Astrocyte (in vitro differentiated cells and primary cell): Measurements from ENCODE around the gene SLC38A10. TPM values are rescaled to one million over a fixed set of nuclear protein-coding genes. Genes with fewer than 3 reads are reported as not detected.

Experiments used
- DNase-seq: peaks from one replicate; pipeline ENCODE4 v3.0.0-alpha.2; 2010; ENCODE audit warnings: low read depth
- FAIRE-seq: peaks from 2 replicates; lab custom pipeline; 2011; peaks lifted over from hg19 to GRCh38; lab: Jason Lieb, UNC
- H2AFZ ChIP-seq: 2 replicates; pipeline ENCODE4 v1.6.0; 2012; ENCODE audit warnings: low read depth, low read length, inconsistent platforms
- H3K27ac ChIP-seq: 2 replicates; pipeline ENCODE4 v1.5.1; 2011; ENCODE audit warnings: low read depth, low read length, inconsistent platforms
- H3K27me3 ChIP-seq: 2 replicates; pipeline ENCODE4 v1.6.0; 2011; ENCODE audit warnings: low read length, inconsistent platforms; ENCODE audit not compliant: insufficient read depth
- H3K36me3 ChIP-seq: 2 replicates; pipeline ENCODE4 v1.5.1; 2011; ENCODE audit warnings: low read length, inconsistent platforms; ENCODE audit not compliant: insufficient read depth
- H3K4me1 ChIP-seq: 2 replicates; pipeline ENCODE4 v1.5.1; 2011; ENCODE audit warnings: low read length, inconsistent platforms; ENCODE audit not compliant: insufficient read depth
- H3K4me2 ChIP-seq: 2 replicates; pipeline ENCODE4 v1.6.0; 2012; ENCODE audit warnings: low read length, inconsistent platforms
- H3K4me3 ChIP-seq: 2 replicates; pipeline ENCODE4 v1.5.1; 2011; ENCODE audit warnings: low read depth, mild to moderate bottlenecking, low read length, inconsistent platforms; ENCODE audit not compliant: insufficient read depth
- H3K79me2 ChIP-seq: 2 replicates; pipeline ENCODE4 v1.6.0; 2012; ENCODE audit warnings: mild to moderate bottlenecking, low read length, inconsistent platforms; ENCODE audit not compliant: insufficient read depth
- H3K9ac ChIP-seq: 2 replicates; pipeline ENCODE4 v1.6.0; 2012; ENCODE audit warnings: mild to moderate bottlenecking, low read length, inconsistent platforms
- H3K9me3 ChIP-seq: 2 replicates; pipeline ENCODE4 v1.5.1; 2012; ENCODE audit warnings: low read depth, mild to moderate bottlenecking, low read length, inconsistent platforms; ENCODE audit not compliant: insufficient read depth
- H4K20me1 ChIP-seq: 2 replicates; pipeline ENCODE4 v1.6.0; 2012; ENCODE audit warnings: low read length, inconsistent platforms; ENCODE audit not compliant: insufficient read depth
- H3K27ac Mint-ChIP-seq: one replicate; pipeline ENCODE4 v1.8.0; 2021; ENCODE audit warnings: mild to moderate bottlenecking, mixed read lengths; ENCODE audit not compliant: unreplicated experiment
- H3K27me3 Mint-ChIP-seq: one replicate; pipeline ENCODE4 v1.8.0; 2021; ENCODE audit warnings: low read depth, mixed read lengths; ENCODE audit not compliant: unreplicated experiment
- H3K36me3 Mint-ChIP-seq: one replicate; pipeline ENCODE4 v1.8.0; 2021; ENCODE audit warnings: low read depth, mixed read lengths; ENCODE audit not compliant: unreplicated experiment
- H3K4me1 Mint-ChIP-seq: one replicate; pipeline ENCODE4 v1.8.0; 2021; ENCODE audit warnings: low read depth, mixed read lengths; ENCODE audit not compliant: unreplicated experiment
- H3K4me3 Mint-ChIP-seq: one replicate; pipeline ENCODE4 v1.8.0; 2021; ENCODE audit warnings: mild to moderate bottlenecking, moderate library complexity, mixed read lengths; ENCODE audit not compliant: unreplicated experiment
- H3K9me3 Mint-ChIP-seq: one replicate; pipeline ENCODE4 v1.8.0; 2021; ENCODE audit warnings: mild to moderate bottlenecking, mixed read lengths; ENCODE audit not compliant: unreplicated experiment
- EZH2 ChIP-seq: IDR thresholded peaks from 2 replicates; pipeline ENCODE4 v1.6.1; 2012; ENCODE audit warnings: mild to moderate bottlenecking, low read length, inconsistent platforms; ENCODE audit not compliant: insufficient read depth
- total RNA-seq: library from RNA; stranded (reverse); gene quantifications from 2 replicates; pipeline ENCODE4 v1.2.1, GENCODE V29; 2021
- TF ChIP-seq, protein P1 (sequence below): IDR thresholded peaks from 2 replicates; pipeline ENCODE4 v1.5.1; 2011; ENCODE audit warnings: low read depth, mild to moderate bottlenecking, inconsistent platforms, low read length, moderate library complexity; ENCODE audit not compliant: insufficient read depth

Gene SLC38A10
- total RNA-seq, 1 donor from 2014 or later = 71.4 TPM

GRCh38 chr17:81249223-81250040 is 45.7 kb downstream of the SLC38A10 start:
- Mint-ChIP-seq H3K27me3 (no peaks in the 10 kb centered on the region), H3K4me1 (no peaks in the 10 kb centered on the region), H3K36me3 (peaks cover 7% of the 10 kb centered on the region), H3K4me3 (no peak overlapping the region), H3K9me3 (peaks cover 2% of the 10 kb centered on the region), H3K27ac (no peak overlapping the region)
- no peak overlapping the region for H3K9ac ChIP-seq
- no peak for TF ChIP-seq EZH2
- TF ChIP-seq, protein P1, sequence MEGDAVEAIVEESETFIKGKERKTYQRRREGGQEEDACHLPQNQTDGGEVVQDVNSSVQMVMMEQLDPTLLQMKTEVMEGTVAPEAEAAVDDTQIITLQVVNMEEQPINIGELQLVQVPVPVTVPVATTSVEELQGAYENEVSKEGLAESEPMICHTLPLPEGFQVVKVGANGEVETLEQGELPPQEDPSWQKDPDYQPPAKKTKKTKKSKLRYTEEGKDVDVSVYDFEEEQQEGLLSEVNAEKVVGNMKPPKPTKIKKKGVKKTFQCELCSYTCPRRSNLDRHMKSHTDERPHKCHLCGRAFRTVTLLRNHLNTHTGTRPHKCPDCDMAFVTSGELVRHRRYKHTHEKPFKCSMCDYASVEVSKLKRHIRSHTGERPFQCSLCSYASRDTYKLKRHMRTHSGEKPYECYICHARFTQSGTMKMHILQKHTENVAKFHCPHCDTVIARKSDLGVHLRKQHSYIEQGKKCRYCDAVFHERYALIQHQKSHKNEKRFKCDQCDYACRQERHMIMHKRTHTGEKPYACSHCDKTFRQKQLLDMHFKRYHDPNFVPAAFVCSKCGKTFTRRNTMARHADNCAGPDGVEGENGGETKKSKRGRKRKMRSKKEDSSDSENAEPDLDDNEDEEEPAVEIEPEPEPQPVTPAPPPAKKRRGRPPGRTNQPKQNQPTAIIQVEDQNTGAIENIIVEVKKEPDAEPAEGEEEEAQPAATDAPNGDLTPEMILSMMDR = no peak
- H2AFZ ChIP-seq = no peak overlapping the region
- no peak overlapping the region for H3K4me2 ChIP-seq
- H3K9me3 ChIP-seq = no peaks in the 10 kb centered on the region
- H3K4me3 ChIP-seq = no peak overlapping the region
- no peaks in the 10 kb centered on the region for H3K36me3 ChIP-seq
- FAIRE-seq (peak; percentile 13), DNase-seq (peak; percentile 42)
- H4K20me1 ChIP-seq = peaks cover 46% of the 10 kb centered on the region
- peaks cover 8% of the 10 kb centered on the region for H3K79me2 ChIP-seq
- no peak overlapping the region for H3K27ac ChIP-seq
- peaks cover 8% of the 10 kb centered on the region for H3K4me1 ChIP-seq
- no peaks in the 10 kb centered on the region for H3K27me3 ChIP-seq

DNA sequence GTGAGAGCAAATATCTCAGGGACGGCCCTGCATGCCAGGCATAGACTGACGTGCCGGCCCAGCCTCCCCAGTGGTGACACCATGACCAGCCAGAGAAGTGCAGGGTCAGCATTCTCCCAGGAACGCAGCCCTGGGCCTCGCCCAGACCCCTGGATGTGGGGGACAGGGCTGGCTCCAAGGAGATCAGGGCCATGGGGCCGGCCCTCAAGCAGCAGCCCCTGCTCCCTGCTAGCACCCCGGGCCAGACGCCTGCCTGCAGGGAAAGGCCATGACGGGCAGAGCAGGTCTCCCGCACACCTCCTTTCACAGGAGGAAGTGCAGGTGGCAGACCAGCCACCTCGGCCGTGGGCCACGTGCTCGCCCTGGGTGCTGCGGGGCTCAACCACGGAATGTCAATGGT is 46.5 kb downstream of the SLC38A10 start:
- Histone ChIP-seq H4K20me1 (peaks cover 41% of the 10 kb centered on the region), H3K4me3 (no peak overlapping the region), H3K4me1 (peaks cover 8% of the 10 kb centered on the region), H3K9ac (no peak overlapping the region), H3K79me2 (peaks cover 3% of the 10 kb centered on the region), H3K36me3 (no peaks in the 10 kb centered on the region), H3K27ac (no peak overlapping the region), H3K9me3 (no peaks in the 10 kb centered on the region), H2AFZ (no peak overlapping the region), H3K4me2 (no peak overlapping the region), H3K27me3 (no peaks in the 10 kb centered on the region)
- TF ChIP-seq EZH2 = no peak
- TF ChIP-seq, protein P1 = no peak
- H3K27me3 Mint-ChIP-seq = no peaks in the 10 kb centered on the region
- no peak overlapping the region for H3K27ac Mint-ChIP-seq
- FAIRE-seq (no peak), DNase-seq (no peak)
- H3K4me3 Mint-ChIP-seq = no peak overlapping the region
- H3K9me3 Mint-ChIP-seq = peaks cover 2% of the 10 kb centered on the region
- no peaks in the 10 kb centered on the region for H3K4me1 Mint-ChIP-seq
- H3K36me3 Mint-ChIP-seq = peaks cover 7% of the 10 kb centered on the region

DNA sequence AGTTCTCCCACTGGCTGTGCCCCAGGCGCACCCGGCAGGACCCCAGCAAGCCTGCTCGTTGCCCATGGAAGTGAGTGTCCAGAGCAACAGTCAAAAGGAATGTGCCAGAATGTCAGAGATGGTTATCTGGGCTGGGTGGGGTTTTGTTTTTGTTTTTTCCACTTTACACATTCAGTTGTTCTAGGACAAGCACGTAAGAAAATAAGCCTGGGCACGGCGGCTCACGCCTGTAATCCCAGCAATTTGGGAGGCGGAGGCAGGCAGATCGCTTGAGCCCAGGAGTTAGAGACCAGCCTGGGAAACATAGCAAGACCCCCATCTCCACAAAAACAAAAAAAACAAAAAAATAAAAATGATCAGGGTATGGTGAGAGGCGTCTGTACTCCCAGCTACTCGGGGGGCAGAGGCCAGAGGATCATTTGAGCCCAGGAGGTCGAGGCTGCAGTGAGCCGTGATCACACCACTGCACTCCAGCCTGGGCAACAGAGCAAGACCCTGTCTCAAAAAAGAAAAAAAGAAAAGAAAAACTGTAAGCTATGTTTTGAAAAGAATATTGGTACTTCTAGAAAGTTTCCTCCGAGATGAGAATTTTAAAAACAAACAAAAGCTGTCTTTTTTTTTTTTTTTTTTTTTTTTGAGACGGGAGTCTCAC is 47.6 kb downstream of the SLC38A10 start:
- no peaks in the 10 kb centered on the region for H3K36me3 ChIP-seq
- Mint-ChIP-seq H3K4me1 (no peaks in the 10 kb centered on the region), H3K9me3 (peaks cover 2% of the 10 kb centered on the region), H3K27ac (no peak overlapping the region), H3K36me3 (peaks cover 4% of the 10 kb centered on the region), H3K4me3 (no peak overlapping the region), H3K27me3 (no peaks in the 10 kb centered on the region)
- FAIRE-seq = no peak
- no peak for TF ChIP-seq EZH2
- H3K79me2 ChIP-seq = no peaks in the 10 kb centered on the region
- no peak overlapping the region for H3K4me3 ChIP-seq
- H2AFZ ChIP-seq = no peak overlapping the region
- no peak overlapping the region for H3K4me2 ChIP-seq
- H4K20me1 ChIP-seq = peaks cover 36% of the 10 kb centered on the region
- H3K27me3 ChIP-seq = no peaks in the 10 kb centered on the region
- no peak overlapping the region for H3K27ac ChIP-seq
- no peaks in the 10 kb centered on the region for H3K9me3 ChIP-seq
- H3K4me1 ChIP-seq = peaks cover 8% of the 10 kb centered on the region
- no peak overlapping the region for H3K9ac ChIP-seq
- no peak for DNase-seq
